HG02759 (cell line): Measurements from ENCODE around the gene ETS2.

Experiments
- ATAC-seq: cut with Tn5 transposase; IDR thresholded peaks from one replicate; pipeline ENCODE4 v1.9.1; 2021; ENCODE audit warnings: mild to moderate bottlenecking, moderate library complexity; ENCODE audit not compliant: unreplicated experiment

Gene ETS2

GRCh38 chr21:38858026-38858811 is 52.5 kb downstream of the ETS2 start:
- no peak for ATAC-seq

DNA sequence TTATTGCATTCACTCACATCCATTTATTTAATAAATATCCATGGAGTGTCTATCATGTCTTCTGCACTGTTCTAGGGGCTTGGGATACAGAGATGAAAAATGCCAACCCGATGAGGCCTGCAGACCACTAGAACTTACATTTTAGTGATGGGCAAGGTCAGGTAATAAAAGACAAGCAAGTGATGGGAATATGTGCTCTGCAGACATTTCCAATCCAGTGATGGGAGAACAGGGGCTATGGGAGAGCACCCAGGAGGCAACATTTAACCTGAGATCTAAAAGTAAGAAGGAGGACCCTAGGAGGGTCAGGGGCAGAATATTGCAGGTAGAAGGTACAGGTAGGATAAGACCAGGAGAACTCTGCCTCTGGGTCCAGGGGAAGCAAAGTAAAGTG is 53.1 kb downstream of the ETS2 start:
- no peak for ATAC-seq

GRCh38 chr21:38859852-38860251 is 54.1 kb downstream of the ETS2 start:
- no peak for ATAC-seq

- ATAC-seq, result no peak
Observed at GRCh38 chr21:38861056-38861455, 55.3 kb downstream of the ETS2 start.

DNA sequence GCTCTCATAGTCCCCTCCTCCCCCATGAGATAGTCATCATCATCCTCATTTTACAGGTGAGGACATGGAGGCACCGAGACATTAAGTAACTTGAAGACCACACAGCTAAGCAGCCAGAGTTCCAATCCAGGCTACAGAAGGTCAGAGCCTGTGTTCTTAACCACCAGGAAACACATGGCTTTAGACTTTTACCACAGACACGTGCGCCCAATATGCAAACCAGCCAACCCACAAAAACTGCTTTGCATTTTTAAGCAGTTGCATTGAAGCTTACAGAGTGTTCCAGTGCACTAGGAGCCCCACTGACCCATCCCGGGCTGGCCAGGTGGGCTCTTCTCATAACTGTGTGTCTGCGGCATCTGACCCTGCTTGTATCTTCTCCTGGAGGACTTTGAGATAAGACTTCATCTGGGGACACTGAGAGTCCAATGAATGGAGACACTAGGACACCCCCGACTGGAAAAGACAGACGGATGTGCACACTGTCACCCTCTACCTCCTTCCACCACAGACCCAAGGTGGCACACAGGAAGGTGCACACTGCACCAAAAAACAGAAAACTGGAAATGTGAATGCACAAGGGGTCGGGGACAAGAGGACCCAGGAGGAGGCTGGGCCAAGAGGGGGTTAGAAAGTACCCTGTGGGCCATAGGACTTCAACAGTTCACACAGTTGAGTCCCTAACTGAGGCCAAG is 56.4 kb downstream of the ETS2 start:
- ATAC-seq, result peak; percentile 95

- no peak for ATAC-seq
Observed at GRCh38 chr21:38863291-38863690, 57.6 kb downstream of the ETS2 start.

- no peak for ATAC-seq
Observed at GRCh38 chr21:38863843-38864363, 58.2 kb downstream of the ETS2 start.

GRCh38 chr21:38864964-38865363 is 59.2 kb downstream of the ETS2 start:
- no peak for ATAC-seq

- no peak for ATAC-seq
Observed at GRCh38 chr21:38869196-38869595, 63.5 kb downstream of the ETS2 start.

DNA sequence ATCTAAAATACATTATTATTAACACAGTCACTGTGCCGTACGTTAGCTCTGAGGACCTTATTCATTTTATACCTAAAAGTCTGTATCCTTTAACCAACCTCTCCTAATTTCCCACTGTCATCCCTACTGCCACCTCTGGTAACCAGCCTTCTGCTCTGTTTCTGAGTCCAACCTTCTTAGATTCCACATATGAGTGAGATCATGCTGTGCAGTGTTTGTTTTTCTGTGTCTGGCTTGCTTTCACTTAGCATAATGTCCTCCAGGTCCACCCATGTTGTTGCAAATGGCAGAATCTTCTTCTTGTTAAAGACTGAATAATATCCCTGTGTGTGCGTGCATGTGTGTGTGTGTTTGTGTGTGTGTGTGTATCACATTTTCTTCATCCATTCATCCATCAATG is 64.2 kb downstream of the ETS2 start:
- ATAC-seq, result no peak
